HepG2 (cell line): Measurements from ENCODE around the gene DNAJC5. TPM values are rescaled to one million over a fixed set of nuclear protein-coding genes. Genes with fewer than 3 reads are reported as not detected.

ENCODE experiments used
- BCL6 ChIP-seq: IDR thresholded peaks from 2 replicates; pipeline ENCODE4 v1.6.1; 2016; ENCODE audit warnings: missing genetic modification reagents, missing compliant biosample characterization
- ETV5 ChIP-seq: IDR thresholded peaks from 2 replicates; pipeline ENCODE4 v1.6.1; 2018; ENCODE audit warnings: missing biosample characterization, missing genetic modification reagents, inconsistent platforms, borderline replicate concordance
- GABPB1 ChIP-seq: IDR thresholded peaks from 2 replicates; pipeline ENCODE4 v1.6.1; 2016; ENCODE audit warnings: mild to moderate bottlenecking, missing genetic modification reagents, moderate library complexity, missing compliant biosample characterization
- GMEB1 ChIP-seq: sonication (generic); formaldehyde crosslinking; IDR thresholded peaks from 2 replicates; pipeline ENCODE4 v1.5.1; 2020; ENCODE audit warnings: missing genetic modification reagents, mild to moderate bottlenecking, borderline replicate concordance
- MYC ChIP-seq: sonication (generic); formaldehyde crosslinking; IDR thresholded peaks from 2 replicates; pipeline ENCODE4 v1.9.0; 2021; ENCODE audit warnings: missing genetic modification reagents, borderline replicate concordance
- SP5 ChIP-seq: IDR thresholded peaks from 2 replicates; pipeline ENCODE4 v1.6.1; 2016; ENCODE audit warnings: low read depth, borderline replicate concordance
- TOPORS ChIP-seq: sonication (generic); formaldehyde crosslinking; IDR thresholded peaks from 2 replicates; pipeline ENCODE4 v1.8.0; 2023; ENCODE audit warnings: mild to moderate bottlenecking, missing genetic modification reagents
- ZBTB49 ChIP-seq: sonication (generic); formaldehyde crosslinking; IDR thresholded peaks from 2 replicates; pipeline ENCODE4 v1.4.0; 2020; ENCODE audit warnings: missing genetic modification reagents, borderline replicate concordance
- ZNF3 ChIP-seq: IDR thresholded peaks from 2 replicates; pipeline ENCODE4 v1.7.0; 2017; ENCODE audit warnings: inconsistent platforms
- ZNF432 ChIP-seq: sonication (generic); formaldehyde crosslinking; IDR thresholded peaks from 2 replicates; pipeline ENCODE4 v1.5.0; 2020; ENCODE audit warnings: missing genetic modification reagents, mild to moderate bottlenecking, borderline replicate concordance
- ZNF468 ChIP-seq: sonication (generic); formaldehyde crosslinking; IDR thresholded peaks from 2 replicates; pipeline ENCODE4 v1.8.0; 2022; ENCODE audit warnings: mild to moderate bottlenecking, moderate library complexity, missing genetic modification reagents
- ZNF589 ChIP-seq: sonication (generic); formaldehyde crosslinking; conservative IDR thresholded peaks from 2 replicates; pipeline ENCODE4 v1.8.0; 2022; ENCODE audit warnings: mild to moderate bottlenecking, moderate library complexity, missing genetic modification reagents
- ZNF713 ChIP-seq: sonication (generic); formaldehyde crosslinking; IDR thresholded peaks from 2 replicates; pipeline ENCODE4 v1.4.0; 2020; ENCODE audit warnings: mild to moderate bottlenecking, missing genetic modification reagents
- polyA plus RNA-seq, 8 experiments: library from polyadenylated mRNA; depleted of rRNA in 3 of 8; stranded (reverse) in 7 of 8; unstranded in 1 of 8; fragments of >200 nt; fragmentation: Illumina TruSeq in 4 of 8; extraction: Trizol in 4 of 8; gene quantifications; 2 replicates each; pipeline versions ENCODE4 v1.2.1 to v1.2.3, GENCODE V29; 2011 to 2016; ENCODE audit warnings: low read depth in 4 of 8, missing spikeins in 1 of 8, mixed read lengths in 1 of 8; ENCODE audit not compliant: insufficient read depth in 1 of 8
- total RNA-seq, 5 experiments: library from RNA; depleted of rRNA; stranded (reverse); fragments of >200 nt; fragmentation: Illumina TruSeq; extraction: Trizol; gene quantifications; 2 replicates each; pipeline ENCODE4 v1.2.3, GENCODE V29; 2016; ENCODE audit warnings: low read depth in 1 of 5
- TF ChIP-seq, protein P1 (sequence below): sonication (generic); formaldehyde crosslinking; conservative IDR thresholded peaks from 2 replicates; pipeline ENCODE4 v1.8.1; 2023; ENCODE audit warnings: missing genetic modification reagents
- TF ChIP-seq, protein P2 (sequence below): IDR thresholded peaks from 2 replicates; pipeline ENCODE4 v1.6.1; 2018; ENCODE audit warnings: missing genetic modification reagents, mild to moderate bottlenecking, missing compliant biosample characterization
- TF ChIP-seq, protein P3 (sequence below): sonication (generic); IDR thresholded peaks from 2 replicates; pipeline ENCODE4 v1.6.1; 2016; ENCODE audit warnings: low read depth, borderline replicate concordance
- TF ChIP-seq, protein P4 (sequence below): sonication (generic); formaldehyde crosslinking; IDR thresholded peaks from 2 replicates; pipeline ENCODE4 v1.5.0; 2020; ENCODE audit warnings: mild to moderate bottlenecking, missing genetic modification reagents, moderate library complexity

Gene DNAJC5
- total and polyA plus RNA-seq, 2 of the 13 experiments (the other 11 are each of a cell fraction or from before 2014, with no cell fraction given): 42.8 to 64.5 TPM

DNA sequence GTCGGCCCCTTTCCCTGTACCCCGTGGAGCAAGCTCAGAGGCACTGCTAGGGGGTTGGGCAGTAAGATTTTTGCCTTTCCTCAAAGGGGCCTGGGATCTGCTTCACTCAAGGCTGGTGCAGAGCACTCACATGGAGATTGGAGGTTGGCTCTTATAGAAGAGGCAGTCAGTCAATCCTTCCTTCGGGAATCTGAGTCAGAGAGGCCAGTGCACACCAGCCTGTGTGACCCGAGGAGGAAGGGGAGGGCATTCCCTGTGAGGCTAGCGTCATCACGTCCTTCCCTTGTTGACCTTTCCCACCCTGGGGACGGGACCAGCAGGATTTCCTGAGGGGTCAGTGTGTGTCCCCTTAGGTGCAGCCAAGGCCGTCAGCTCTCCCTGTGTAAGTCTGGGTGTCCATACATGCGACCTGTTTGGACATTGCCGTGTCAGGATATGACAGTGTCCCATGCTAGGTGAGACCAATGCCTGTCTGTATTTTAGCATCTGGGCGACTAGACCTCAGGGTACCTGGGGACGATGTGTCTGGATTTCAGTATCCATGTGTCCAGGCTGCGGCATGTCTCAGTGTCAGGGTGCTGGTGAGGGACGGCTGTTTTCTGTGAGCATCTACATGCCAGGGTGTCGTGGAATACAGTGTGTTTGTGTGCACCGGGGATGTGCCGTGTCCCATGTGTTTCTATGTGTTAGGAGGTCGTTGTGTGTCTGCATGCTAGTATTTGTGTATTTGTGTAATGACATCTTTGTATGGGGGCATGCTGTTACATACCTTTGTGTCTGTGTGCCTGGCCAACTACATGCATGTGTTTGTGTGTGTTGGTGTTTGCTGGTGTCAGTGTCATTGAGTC is 77.6 kb downstream of the DNAJC5 start (continued):
- TF ChIP-seq ZBTB49 (no peak), ZNF468 (peak; percentile 79; the same call in 1 of the 2 replicates), MYC (CRISPR knock-in tag) (peak; percentile 77), ETV5 (peak; percentile 51; the same call in 1 of the 2 replicates), ZNF3 (CRISPR knock-in tag) (no peak), ZNF713 (CRISPR knock-in tag) (no peak), TOPORS (CRISPR knock-in tag) (0 out of 2 replicates have a peak, but pooled peaks have one; percentile 27), ZNF432 (0 out of 2 replicates have a peak, but pooled peaks have one; percentile 47), GMEB1 (CRISPR knock-in tag) (peak; percentile 56; the same call in 1 of the 2 replicates), GABPB1 (CRISPR knock-in tag) (peak; percentile 59), SP5 (peak; percentile 51; the same call in 1 of the 2 replicates), ZNF589 (peak; percentile 11; the same call in 1 of the 2 replicates), BCL6 (no peak)
- TF ChIP-seq, protein P1, sequence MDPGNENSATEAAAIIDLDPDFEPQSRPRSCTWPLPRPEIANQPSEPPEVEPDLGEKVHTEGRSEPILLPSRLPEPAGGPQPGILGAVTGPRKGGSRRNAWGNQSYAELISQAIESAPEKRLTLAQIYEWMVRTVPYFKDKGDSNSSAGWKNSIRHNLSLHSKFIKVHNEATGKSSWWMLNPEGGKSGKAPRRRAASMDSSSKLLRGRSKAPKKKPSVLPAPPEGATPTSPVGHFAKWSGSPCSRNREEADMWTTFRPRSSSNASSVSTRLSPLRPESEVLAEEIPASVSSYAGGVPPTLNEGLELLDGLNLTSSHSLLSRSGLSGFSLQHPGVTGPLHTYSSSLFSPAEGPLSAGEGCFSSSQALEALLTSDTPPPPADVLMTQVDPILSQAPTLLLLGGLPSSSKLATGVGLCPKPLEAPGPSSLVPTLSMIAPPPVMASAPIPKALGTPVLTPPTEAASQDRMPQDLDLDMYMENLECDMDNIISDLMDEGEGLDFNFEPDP (CRISPR knock-in tag): 0 out of 2 replicates have a peak, but pooled peaks have one; percentile 10
- TF ChIP-seq, protein P2, sequence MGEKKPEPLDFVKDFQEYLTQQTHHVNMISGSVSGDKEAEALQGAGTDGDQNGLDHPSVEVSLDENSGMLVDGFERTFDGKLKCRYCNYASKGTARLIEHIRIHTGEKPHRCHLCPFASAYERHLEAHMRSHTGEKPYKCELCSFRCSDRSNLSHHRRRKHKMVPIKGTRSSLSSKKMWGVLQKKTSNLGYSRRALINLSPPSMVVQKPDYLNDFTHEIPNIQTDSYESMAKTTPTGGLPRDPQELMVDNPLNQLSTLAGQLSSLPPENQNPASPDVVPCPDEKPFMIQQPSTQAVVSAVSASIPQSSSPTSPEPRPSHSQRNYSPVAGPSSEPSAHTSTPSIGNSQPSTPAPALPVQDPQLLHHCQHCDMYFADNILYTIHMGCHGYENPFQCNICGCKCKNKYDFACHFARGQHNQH (CRISPR knock-in tag): peak; percentile 59; the same call in 1 of the 2 replicates
- TF ChIP-seq, protein P3, sequence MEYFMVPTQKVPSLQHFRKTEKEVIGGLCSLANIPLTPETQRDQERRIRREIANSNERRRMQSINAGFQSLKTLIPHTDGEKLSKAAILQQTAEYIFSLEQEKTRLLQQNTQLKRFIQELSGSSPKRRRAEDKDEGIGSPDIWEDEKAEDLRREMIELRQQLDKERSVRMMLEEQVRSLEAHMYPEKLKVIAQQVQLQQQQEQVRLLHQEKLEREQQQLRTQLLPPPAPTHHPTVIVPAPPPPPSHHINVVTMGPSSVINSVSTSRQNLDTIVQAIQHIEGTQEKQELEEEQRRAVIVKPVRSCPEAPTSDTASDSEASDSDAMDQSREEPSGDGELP: 0 out of 2 replicates have a peak, but pooled peaks have one; percentile 17
- TF ChIP-seq, protein P4, sequence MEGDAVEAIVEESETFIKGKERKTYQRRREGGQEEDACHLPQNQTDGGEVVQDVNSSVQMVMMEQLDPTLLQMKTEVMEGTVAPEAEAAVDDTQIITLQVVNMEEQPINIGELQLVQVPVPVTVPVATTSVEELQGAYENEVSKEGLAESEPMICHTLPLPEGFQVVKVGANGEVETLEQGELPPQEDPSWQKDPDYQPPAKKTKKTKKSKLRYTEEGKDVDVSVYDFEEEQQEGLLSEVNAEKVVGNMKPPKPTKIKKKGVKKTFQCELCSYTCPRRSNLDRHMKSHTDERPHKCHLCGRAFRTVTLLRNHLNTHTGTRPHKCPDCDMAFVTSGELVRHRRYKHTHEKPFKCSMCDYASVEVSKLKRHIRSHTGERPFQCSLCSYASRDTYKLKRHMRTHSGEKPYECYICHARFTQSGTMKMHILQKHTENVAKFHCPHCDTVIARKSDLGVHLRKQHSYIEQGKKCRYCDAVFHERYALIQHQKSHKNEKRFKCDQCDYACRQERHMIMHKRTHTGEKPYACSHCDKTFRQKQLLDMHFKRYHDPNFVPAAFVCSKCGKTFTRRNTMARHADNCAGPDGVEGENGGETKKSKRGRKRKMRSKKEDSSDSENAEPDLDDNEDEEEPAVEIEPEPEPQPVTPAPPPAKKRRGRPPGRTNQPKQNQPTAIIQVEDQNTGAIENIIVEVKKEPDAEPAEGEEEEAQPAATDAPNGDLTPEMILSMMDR (CRISPR knock-in tag): peak; percentile 19; the same call in 1 of the 2 replicates
